Stimulated activated CD4-positive, alpha-beta T cell treated with anti-CD3 and anti-CD28 coated beads, TNF-alpha, amount 100 ng/mL, for 1 hour (primary cell): Measurements from ENCODE around the gene FCRL6.
A peak's percentile ranks its signal among the peaks of the same experiment; 100 is the strongest.

Source experiments
- DNase-seq, 3 donors: peaks; one replicate each; pipeline ENCODE4 v3.0.0-alpha.2; 2020; ENCODE audit warnings: low read depth in 3 of 3, low spot score in 1 of 3

FCRL6 gene

GRCh38 chr1:159832309-159832708, 30.1 kb downstream of the FCRL6 start:
- DNase-seq: no peak

- no peak for DNase-seq
Observed at GRCh38 chr1:159835356-159835755, 33.2 kb downstream of the FCRL6 start.

GRCh38 chr1:159835862-159836525, 33.8 kb downstream of the FCRL6 start:
- DNase-seq: no peak

GRCh38 chr1:159838715-159839114, 36.6 kb downstream of the FCRL6 start:
- DNase-seq: no peak

GRCh38 chr1:159839116-159839849, 37.1 kb downstream of the FCRL6 start:
- DNase-seq: no peak

- no peak for DNase-seq
Observed at GRCh38 chr1:159841749-159842148, 39.6 kb downstream of the FCRL6 start.

- no peak for DNase-seq
Observed at GRCh38 chr1:159843459-159843858, 41.3 kb downstream of the FCRL6 start.

- DNase-seq: no peak
Observed at GRCh38 chr1:159845751-159846629, 43.8 kb downstream of the FCRL6 start.

- no peak for DNase-seq
Observed at GRCh38 chr1:159847231-159847630, 45.1 kb downstream of the FCRL6 start.

- DNase-seq: no peak
Observed at GRCh38 chr1:159848326-159848725, 46.2 kb downstream of the FCRL6 start.

GRCh38 chr1:159849626-159850366, 47.6 kb downstream of the FCRL6 start:
- DNase-seq: no peak

- no peak for DNase-seq
Observed at GRCh38 chr1:159851407-159851806, 49.2 kb downstream of the FCRL6 start.

- no peak for DNase-seq
Observed at GRCh38 chr1:159853417-159854115, 51.4 kb downstream of the FCRL6 start.

- DNase-seq: no peak
Observed at GRCh38 chr1:159854116-159854692, 52.0 kb downstream of the FCRL6 start.

GRCh38 chr1:159854693-159855192, 52.6 kb downstream of the FCRL6 start:
- DNase-seq: peak; percentile 21 to 57 (median 48)

GRCh38 chr1:159855709-159856108, 53.5 kb downstream of the FCRL6 start:
- no peak for DNase-seq

- DNase-seq: no peak
Observed at GRCh38 chr1:159856576-159856975, 54.4 kb downstream of the FCRL6 start.

GRCh38 chr1:159857889-159858288, 55.7 kb downstream of the FCRL6 start:
- DNase-seq: no peak

GRCh38 chr1:159859767-159860322, 57.7 kb downstream of the FCRL6 start:
- no peak for DNase-seq

GRCh38 chr1:159860456-159860855, 58.3 kb downstream of the FCRL6 start:
- no peak for DNase-seq
